GM23248 (cell line): ENCODE measurements around the gene PDXDC1. TPM values are rescaled to one million over a fixed set of nuclear protein-coding genes. Genes with fewer than 3 reads are reported as not detected.
A peak's percentile ranks its signal among the peaks of the same experiment; 100 is the strongest.

Source experiments
- DNase-seq: peaks from one replicate; pipeline ENCODE4 v3.0.0-alpha.2; 2015
- H2AFZ ChIP-seq: fragments of 200-600 bp; sonication (generic); 2 replicates; pipeline ENCODE4 v1.6.1; 2016; ENCODE audit warnings: antibody characterized with exemption
- H3F3A ChIP-seq: fragments of 200-600 bp; sonication (generic); 2 replicates; pipeline ENCODE4 v1.6.1; 2016; ENCODE audit warnings: mild to moderate bottlenecking, antibody characterized with exemption, mixed run types; ENCODE audit not compliant: insufficient read depth
- H3K27ac ChIP-seq: fragments of 200-600 bp; sonication (generic); 2 replicates; pipeline ENCODE4 v1.5.1; 2016; ENCODE audit warnings: mild to moderate bottlenecking
- H3K27me3 ChIP-seq: fragments of 200-600 bp; sonication (generic); replicated peaks from 2 replicates; pipeline ENCODE4 v1.6.1; 2016; ENCODE audit warnings: mild to moderate bottlenecking; ENCODE audit not compliant: insufficient read depth
- H3K36me3 ChIP-seq: fragments of 200-600 bp; sonication (generic); 2 replicates; pipeline ENCODE4 v1.6.1; 2016; ENCODE audit warnings: low read depth, mild to moderate bottlenecking
- H3K4me1 ChIP-seq: fragments of 200-600 bp; sonication (generic); 2 replicates; pipeline ENCODE4 v1.6.1; 2016; ENCODE audit warnings: mild to moderate bottlenecking; ENCODE audit not compliant: insufficient read depth
- H3K4me2 ChIP-seq: fragments of 200-600 bp; sonication (generic); one replicate; pipeline ENCODE4 v1.6.1; 2016; ENCODE audit warnings: mild to moderate bottlenecking; ENCODE audit not compliant: unreplicated experiment
- H3K4me3 ChIP-seq: fragments of 200-600 bp; sonication (generic); 2 replicates; pipeline ENCODE4 v1.5.1; 2016; ENCODE audit warnings: mild to moderate bottlenecking
- H3K79me2 ChIP-seq: fragments of 200-600 bp; sonication (generic); 2 replicates; pipeline ENCODE4 v1.6.1; 2016; ENCODE audit warnings: mild to moderate bottlenecking; ENCODE audit not compliant: insufficient read depth
- H3K9ac ChIP-seq: fragments of 200-600 bp; sonication (generic); 2 replicates; pipeline ENCODE4 v1.6.1; 2016; ENCODE audit warnings: mild to moderate bottlenecking
- H3K9me2 ChIP-seq: fragments of 200-600 bp; sonication (generic); 2 replicates; pipeline ENCODE4 v1.6.1; 2016; ENCODE audit warnings: mixed run types, mild to moderate bottlenecking, moderate library complexity; ENCODE audit not compliant: insufficient read depth
- H3K9me3 ChIP-seq: fragments of 200-600 bp; sonication (generic); one replicate; pipeline ENCODE4 v1.6.1; 2017; ENCODE audit warnings: low read depth
- H4K20me1 ChIP-seq: fragments of 200-600 bp; sonication (generic); 2 replicates; pipeline ENCODE4 v1.6.0; 2016; ENCODE audit not compliant: insufficient read depth
- EZH2 ChIP-seq: fragments of 200-600 bp; sonication (generic); IDR thresholded peaks from 2 replicates; pipeline ENCODE4 v1.6.1; 2018; ENCODE audit warnings: antibody characterized with exemption, mild to moderate bottlenecking; ENCODE audit not compliant: insufficient read depth, poor library complexity, severe bottlenecking
- EZH2phosphoT487 ChIP-seq: fragments of 200-600 bp; sonication (generic); IDR thresholded peaks from 2 replicates; pipeline ENCODE4 v1.6.1; 2018; ENCODE audit warnings: antibody characterized with exemption, moderate library complexity, mild to moderate bottlenecking, low read depth; ENCODE audit not compliant: insufficient read depth
- WGBS, 2 experiments: methylation state at CpG; one replicate each; pipeline ENCODE4 v1.1.6; 2015 to 2017; ENCODE audit warnings: low lambda C conversion rate in 2 of 2, low coverage in 1 of 2; ENCODE audit errors: missing lambda C conversion rate in 2 of 2; 5-methylcytosine and 5-hydroxymethylcytosine counted together
- in situ Hi-C: fragments of 300-500 bp; cut with MboI; formaldehyde crosslinking; loops from 2 replicates; pipeline ENCODE4 v1.15.0; 2020
- polyA plus RNA-seq: library from polyadenylated mRNA; unstranded; fragments of >200 nt; fragmentation: Nextera tagmentation; extraction: Ambion mirVana; gene quantifications from 2 replicates; pipeline ENCODE4 v1.2.1, GENCODE V29; 2016
- total RNA-seq: library from RNA; depleted of rRNA; stranded (reverse); fragments of >200 nt; shearing (Covaris generic); gene quantifications from 2 replicates; pipeline ENCODE4 v1.2.3, GENCODE V29; 2014

PDXDC1 gene
- total and polyA plus RNA-seq, 2 experiments from 2014 or later, result 61.1 to 63.9 TPM

GRCh38 chr16:15035163-15035729 lies 60.4 kb downstream of the PDXDC1 start:
- Histone ChIP-seq H3K4me3 (no peak overlapping the region), H3K9ac (peak overlapping the region; percentile 19; the same call in 1 of the 2 replicates), H3K27me3 (no peaks in the 10 kb centered on the region), H4K20me1 (no peaks in the 10 kb centered on the region), H2AFZ (no peak overlapping the region), H3K4me2 (no peak overlapping the region), H3K9me3 (no peaks in the 10 kb centered on the region), H3K36me3 (peaks cover 61% of the 10 kb centered on the region), H3K27ac (peak overlapping the region; percentile 57), H3K79me2 (0 out of 2 replicates have a peak, but pooled peaks cover under 1% of the 10 kb centered on the region), H3F3A (peaks cover 33% of the 10 kb centered on the region), H3K9me2 (no peaks in the 10 kb centered on the region), H3K4me1 (0 out of 2 replicates have a peak, but pooled peaks cover 11% of the 10 kb centered on the region)
- in situ Hi-C loops, result no loop called here
- no peak for TF ChIP-seq EZH2phosphoT487
- no peak for TF ChIP-seq EZH2
- WGBS, 2 experiments, result 81 to 87% methylated on average over 15 of the region's 15 CpGs
- no peak for DNase-seq

- Histone ChIP-seq H3K4me3 (no peak overlapping the region), H3K36me3 (peaks cover 62% of the 10 kb centered on the region), H3K9ac (no peak overlapping the region), H3K79me2 (no peaks in the 10 kb centered on the region), H4K20me1 (no peaks in the 10 kb centered on the region), H2AFZ (no peak overlapping the region), H3F3A (peaks cover 33% of the 10 kb centered on the region), H3K27me3 (no peaks in the 10 kb centered on the region), H3K9me3 (no peaks in the 10 kb centered on the region), H3K4me2 (no peak overlapping the region), H3K4me1 (peaks cover 20% of the 10 kb centered on the region), H3K9me2 (no peaks in the 10 kb centered on the region), H3K27ac (no peak overlapping the region)
- in situ Hi-C loops, result no loop called here
- TF ChIP-seq EZH2phosphoT487 (no peak), EZH2 (no peak)
- WGBS, 2 experiments, result 83 to 87% methylated on average over 10 of the region's 10 CpGs
- DNase-seq, result no peak
Measured at GRCh38 chr16:15037003-15037402, 62.2 kb downstream of the PDXDC1 start.

- 81 to 86% methylated on average over 4 of the region's 4 CpGs for WGBS, 2 experiments
Measured at GRCh38 chr16:15037745-15038144, 62.9 kb downstream of the PDXDC1 start.

GRCh38 chr16:15038689-15039088 lies 63.9 kb downstream of the PDXDC1 start:
- H3K79me2 ChIP-seq, result peaks cover 10% of the 10 kb centered on the region; the same call in 1 of the 2 replicates
- H3K9me3 ChIP-seq, result no peaks in the 10 kb centered on the region
- H3K4me2 ChIP-seq, result no peak overlapping the region
- 90 to 92% methylated on average over 9 of the region's 9 CpGs for WGBS, 2 experiments
- H3K36me3 ChIP-seq, result peaks cover 63% of the 10 kb centered on the region
- no peaks in the 10 kb centered on the region for H4K20me1 ChIP-seq
- no peak overlapping the region for H3K9ac ChIP-seq
- no peaks in the 10 kb centered on the region for H3K27me3 ChIP-seq
- no peak overlapping the region for H3K27ac ChIP-seq
- in situ Hi-C loops, result no loop called here
- TF ChIP-seq EZH2 (no peak), EZH2phosphoT487 (no peak)
- no peak for DNase-seq
- no peak overlapping the region for H2AFZ ChIP-seq
- H3K4me1 ChIP-seq, result peaks cover 22% of the 10 kb centered on the region
- no peak overlapping the region for H3K4me3 ChIP-seq
- no peaks in the 10 kb centered on the region for H3K9me2 ChIP-seq
- H3F3A ChIP-seq, result peaks cover 33% of the 10 kb centered on the region; the same call in 1 of the 2 replicates

More at GRCh38 chr16:15037745-15038144, 62.9 kb downstream of the PDXDC1 start:
- Histone ChIP-seq H3K9me3 (no peaks in the 10 kb centered on the region), H3K27ac (no peak overlapping the region), H3K9me2 (no peaks in the 10 kb centered on the region), H3K4me1 (peaks cover 22% of the 10 kb centered on the region), H3K27me3 (no peaks in the 10 kb centered on the region), H3K4me2 (no peak overlapping the region), H2AFZ (no peak overlapping the region), H3K79me2 (0 out of 2 replicates have a peak, but pooled peaks cover under 1% of the 10 kb centered on the region), H4K20me1 (no peaks in the 10 kb centered on the region), H3K9ac (no peak overlapping the region), H3F3A (peaks cover 33% of the 10 kb centered on the region), H3K36me3 (peaks cover 60% of the 10 kb centered on the region), H3K4me3 (no peak overlapping the region)
- DNase-seq, result no peak
- no peak for TF ChIP-seq EZH2
- TF ChIP-seq EZH2phosphoT487, result no peak
- in situ Hi-C loops, result no loop called here
